ENCODE data around the gene MYOF. TPM values are rescaled to one million over a fixed set of nuclear protein-coding genes. Genes with fewer than 3 reads are reported as not detected.

The MYOF gene
- total and polyA plus RNA-seq, 2 donors (not counting 1 experiment from before 2014, with no cell fraction given) = 298 to 314 TPM

GRCh38 chr10:93342921-93343320 is 139.2 kb downstream of the MYOF start:
- no peak for DNase-seq (ENCODE audit: low read depth in 2 of 2)
- no peaks in the 10 kb centered on the region for H3K27me3 ChIP-seq (ENCODE audit: control insufficient read depth, insufficient read depth, low read length)
- no peak overlapping the region for H3K4me3 ChIP-seq (replicated peaks in 1 of 4; ENCODE audit: control extremely low read depth in 1 of 4, insufficient read depth in 1 of 4, low read depth in 3 of 4, low read length in 4 of 4)
- H3K9me3 ChIP-seq (ENCODE audit: control insufficient read depth, insufficient read depth, low read depth, low read length) = no peaks in the 10 kb centered on the region
- H3K36me3 ChIP-seq (ENCODE audit: control insufficient read depth, insufficient read depth, low read length) = peaks cover 17% of the 10 kb centered on the region
- H3K27ac ChIP-seq (ENCODE audit: insufficient read depth, low read length) = no peak overlapping the region
- no peak overlapping the region for H3K9ac ChIP-seq (ENCODE audit: insufficient read depth, low read length)
- no peaks in the 10 kb centered on the region for H3K79me2 ChIP-seq (ENCODE audit: control insufficient read depth, insufficient read depth, low read length)
- no peaks in the 10 kb centered on the region for H3K4me1 ChIP-seq (ENCODE audit: control insufficient read depth, extremely low read depth, insufficient read depth, low read length)
- H3K4me2 ChIP-seq (ENCODE audit: extremely low read depth, insufficient read depth, low read length) = no peak overlapping the region
- H4K20me1 ChIP-seq (ENCODE audit: control insufficient read depth, extremely low read depth, insufficient read depth, low read length) = no peaks in the 10 kb centered on the region
- H2AFZ ChIP-seq (ENCODE audit: low read length) = no peak overlapping the region
- TF ChIP-seq EZH2 (IDR thresholded peaks at IDR 0.05; ENCODE audit: low read length, missing control alignments) (no peak), CTCF (conservative IDR thresholded peaks at IDR 0.05 in 1 of 2, IDR thresholded peaks at IDR 0.05 in 1 of 2; ENCODE audit: low read depth in 1 of 2, low read length in 2 of 2) (no peak)

- Histone ChIP-seq H3K9ac (ENCODE audit: insufficient read depth, low read length) (no peak overlapping the region), H3K4me3 (replicated peaks in 1 of 4; ENCODE audit: control extremely low read depth in 1 of 4, insufficient read depth in 1 of 4, low read depth in 3 of 4, low read length in 4 of 4) (no peak overlapping the region), H3K4me2 (ENCODE audit: extremely low read depth, insufficient read depth, low read length) (no peak overlapping the region), H3K4me1 (ENCODE audit: control insufficient read depth, extremely low read depth, insufficient read depth, low read length) (no peaks in the 10 kb centered on the region), H3K36me3 (ENCODE audit: control insufficient read depth, insufficient read depth, low read length) (peaks cover 20% of the 10 kb centered on the region), H3K27ac (ENCODE audit: insufficient read depth, low read length) (no peak overlapping the region), H4K20me1 (ENCODE audit: control insufficient read depth, extremely low read depth, insufficient read depth, low read length) (no peaks in the 10 kb centered on the region), H3K79me2 (ENCODE audit: control insufficient read depth, insufficient read depth, low read length) (no peaks in the 10 kb centered on the region), H3K9me3 (ENCODE audit: control insufficient read depth, insufficient read depth, low read depth, low read length) (no peaks in the 10 kb centered on the region), H2AFZ (ENCODE audit: low read length) (no peak overlapping the region), H3K27me3 (ENCODE audit: control insufficient read depth, insufficient read depth, low read length) (no peaks in the 10 kb centered on the region)
- TF ChIP-seq EZH2 (IDR thresholded peaks at IDR 0.05; ENCODE audit: low read length, missing control alignments) (no peak), CTCF (conservative IDR thresholded peaks at IDR 0.05 in 1 of 2, IDR thresholded peaks at IDR 0.05 in 1 of 2; ENCODE audit: low read depth in 1 of 2, low read length in 2 of 2) (no peak)
- peak in 1 of 2 donors; percentile 42 for DNase-seq (ENCODE audit: low read depth in 2 of 2)
Observed at GRCh38 chr10:93342366-93342765, 139.8 kb downstream of the MYOF start.

- no peaks in the 10 kb centered on the region for H4K20me1 ChIP-seq (ENCODE audit: control insufficient read depth, extremely low read depth, insufficient read depth, low read length)
- H3K36me3 ChIP-seq (ENCODE audit: control insufficient read depth, insufficient read depth, low read length) = peaks cover 43% of the 10 kb centered on the region
- H3K4me3 ChIP-seq (replicated peaks in 1 of 4; ENCODE audit: control extremely low read depth in 1 of 4, insufficient read depth in 1 of 4, low read depth in 3 of 4, low read length in 4 of 4) = no peak overlapping the region
- H3K4me2 ChIP-seq (ENCODE audit: extremely low read depth, insufficient read depth, low read length) = no peak overlapping the region
- no peak overlapping the region for H3K9ac ChIP-seq (ENCODE audit: insufficient read depth, low read length)
- no peaks in the 10 kb centered on the region for H3K79me2 ChIP-seq (ENCODE audit: control insufficient read depth, insufficient read depth, low read length)
- H2AFZ ChIP-seq (ENCODE audit: low read length) = no peak overlapping the region
- no peaks in the 10 kb centered on the region for H3K4me1 ChIP-seq (ENCODE audit: control insufficient read depth, extremely low read depth, insufficient read depth, low read length)
- no peak for DNase-seq (ENCODE audit: low read depth in 2 of 2)
- H3K9me3 ChIP-seq (ENCODE audit: control insufficient read depth, insufficient read depth, low read depth, low read length) = no peaks in the 10 kb centered on the region
- H3K27ac ChIP-seq (ENCODE audit: insufficient read depth, low read length) = no peak overlapping the region
- H3K27me3 ChIP-seq (ENCODE audit: control insufficient read depth, insufficient read depth, low read length) = no peaks in the 10 kb centered on the region
- TF ChIP-seq EZH2 (IDR thresholded peaks at IDR 0.05; ENCODE audit: low read length, missing control alignments) (no peak), CTCF (conservative IDR thresholded peaks at IDR 0.05 in 1 of 2, IDR thresholded peaks at IDR 0.05 in 1 of 2; ENCODE audit: low read depth in 1 of 2, low read length in 2 of 2) (no peak)
Observed at GRCh38 chr10:93337309-93337721, 144.8 kb downstream of the MYOF start.
